HG03139 (cell line): ENCODE measurements around the gene FNBP1L.
"Not testable (repeated sequence)": the region's sequence is repeated elsewhere in the genome, so short reads cannot be mapped to it uniquely, and the experiment has no call there.

ENCODE experiments used
- ATAC-seq: cut with Tn5 transposase; IDR thresholded peaks from one replicate; pipeline ENCODE4 v1.9.1; 2021; ENCODE audit not compliant: unreplicated experiment

The FNBP1L gene

GRCh38 chr1:93442741-93443140 is 5.2 kb upstream of the FNBP1L start:
- ATAC-seq: no peak

- ATAC-seq: no peak
Measured at GRCh38 chr1:93443454-93443853, 4.5 kb upstream of the FNBP1L start.

- ATAC-seq: no peak
Measured at GRCh38 chr1:93446837-93447451, 974 bp upstream of the FNBP1L start.

- ATAC-seq: no peak
Measured at GRCh38 chr1:93448292-93448982, 519 bp downstream of the FNBP1L start.

GRCh38 chr1:93448983-93449804 is 1.3 kb downstream of the FNBP1L start:
- ATAC-seq: no peak

- ATAC-seq: no peak
Measured at GRCh38 chr1:93450321-93450720, 2.4 kb downstream of the FNBP1L start.

- no peak for ATAC-seq
Measured at GRCh38 chr1:93453911-93454310, 6.0 kb downstream of the FNBP1L start.

GRCh38 chr1:93459126-93459525 is 11.2 kb downstream of the FNBP1L start:
- ATAC-seq: no peak

- no peak for ATAC-seq
Measured at GRCh38 chr1:93461236-93461635, 13.3 kb downstream of the FNBP1L start.

- no peak for ATAC-seq
Measured at GRCh38 chr1:93463960-93464359, 16.0 kb downstream of the FNBP1L start.

GRCh38 chr1:93465371-93466082 is 17.6 kb downstream of the FNBP1L start:
- ATAC-seq: not testable (repeated sequence)

- no peak for ATAC-seq
Measured at GRCh38 chr1:93467606-93468005, 19.7 kb downstream of the FNBP1L start.

GRCh38 chr1:93468662-93469061 is 20.7 kb downstream of the FNBP1L start:
- no peak for ATAC-seq

- ATAC-seq: not testable (repeated sequence)
Measured at GRCh38 chr1:93469223-93469622, 21.3 kb downstream of the FNBP1L start.

GRCh38 chr1:93471284-93471683 is 23.4 kb downstream of the FNBP1L start:
- no peak for ATAC-seq

- no peak for ATAC-seq
Measured at GRCh38 chr1:93471911-93472310, 24.0 kb downstream of the FNBP1L start.

GRCh38 chr1:93474321-93474720 is 26.4 kb downstream of the FNBP1L start:
- no peak for ATAC-seq

GRCh38 chr1:93475681-93476080 is 27.8 kb downstream of the FNBP1L start:
- ATAC-seq: no peak

GRCh38 chr1:93479133-93479745 is 31.3 kb downstream of the FNBP1L start:
- ATAC-seq: not testable (repeated sequence)

- ATAC-seq: not testable (repeated sequence)
Measured at GRCh38 chr1:93481899-93482298, 34.0 kb downstream of the FNBP1L start.

- no peak for ATAC-seq
Measured at GRCh38 chr1:93483200-93483599, 35.3 kb downstream of the FNBP1L start.
